Activated B cell treated with CpG ODN at 0.5 μM for 24 hours (primary cell): ENCODE results near the gene GCSAML. TPM values are rescaled to one million over a fixed set of nuclear protein-coding genes. Genes with fewer than 3 reads are reported as not detected.

Experiments used
- ATAC-seq: fragments of 200-7000 bp; cut with Tn5 transposase; one replicate; pipeline ENCODE4 v1.10.0; 2021; ENCODE audit warnings: low read depth, mild to moderate bottlenecking, moderate library complexity
- CTCF ChIA-PET: fragments of 350-600 bp; sonication (Branson Sonifier 250); formaldehyde crosslinking; loops from one replicate; lab custom pipeline; 2021; ENCODE audit warnings: antibody characterized with exemption; lab: Charles Lee
- POLR2A ChIA-PET: fragments of 350-600 bp; sonication (Branson Sonifier 250); formaldehyde crosslinking; loops from one replicate; lab custom pipeline; 2021; ENCODE audit warnings: antibody characterized with exemption; lab: Charles Lee
- DNase-seq: peaks from one replicate; pipeline ENCODE4 v3.0.0; 2022
- H3K27ac Mint-ChIP-seq: one replicate; pipeline ENCODE4 v1.8.0; 2020; ENCODE audit warnings: mixed read lengths
- H3K27me3 Mint-ChIP-seq: one replicate; pipeline ENCODE4 v1.8.0; 2021; ENCODE audit warnings: mixed read lengths
- H3K36me3 Mint-ChIP-seq: one replicate; pipeline ENCODE4 v1.8.0; 2021; ENCODE audit warnings: low read depth, mixed read lengths
- H3K4me1 Mint-ChIP-seq: one replicate; pipeline ENCODE4 v1.8.0; 2021; ENCODE audit warnings: mixed read lengths
- H3K4me3 Mint-ChIP-seq: one replicate; pipeline ENCODE4 v1.8.0; 2020; ENCODE audit warnings: mild to moderate bottlenecking, mixed read lengths
- H3K9me3 Mint-ChIP-seq: one replicate; pipeline ENCODE4 v1.8.0; 2020; ENCODE audit warnings: mixed read lengths
- intact Hi-C: fragments of 100-400 bp; cut with micrococcal nuclease; formaldehyde crosslinking; loops from one replicate; pipeline ENCODE4 v1.15.1; 2024
- total RNA-seq: library from RNA; stranded (reverse); gene quantifications from 2 replicates; pipeline ENCODE4 v1.2.3, GENCODE V29; 2022
- TF ChIP-seq, protein P1 (sequence below): fragments of 200-600 bp; IDR thresholded peaks from one replicate; pipeline ENCODE4 v1.8.0; 2022; ENCODE audit warnings: antibody characterized with exemption, mild to moderate bottlenecking

The GCSAML gene
- total RNA-seq, 1 donor from 2014 or later = not detected

- ATAC-seq = no peak
- no peak overlapping the region for H3K4me3 Mint-ChIP-seq
- H3K9me3 Mint-ChIP-seq = no peaks in the 10 kb centered on the region
Measured at GRCh38 chr1:247562198-247562597, 13.3 kb downstream of the GCSAML start.

GRCh38 chr1:247574236-247574635 lies 25.3 kb downstream of the GCSAML start:
- peaks cover 20% of the 10 kb centered on the region for H3K27me3 Mint-ChIP-seq
- H3K36me3 Mint-ChIP-seq = no peaks in the 10 kb centered on the region
- TF ChIP-seq, protein P1, sequence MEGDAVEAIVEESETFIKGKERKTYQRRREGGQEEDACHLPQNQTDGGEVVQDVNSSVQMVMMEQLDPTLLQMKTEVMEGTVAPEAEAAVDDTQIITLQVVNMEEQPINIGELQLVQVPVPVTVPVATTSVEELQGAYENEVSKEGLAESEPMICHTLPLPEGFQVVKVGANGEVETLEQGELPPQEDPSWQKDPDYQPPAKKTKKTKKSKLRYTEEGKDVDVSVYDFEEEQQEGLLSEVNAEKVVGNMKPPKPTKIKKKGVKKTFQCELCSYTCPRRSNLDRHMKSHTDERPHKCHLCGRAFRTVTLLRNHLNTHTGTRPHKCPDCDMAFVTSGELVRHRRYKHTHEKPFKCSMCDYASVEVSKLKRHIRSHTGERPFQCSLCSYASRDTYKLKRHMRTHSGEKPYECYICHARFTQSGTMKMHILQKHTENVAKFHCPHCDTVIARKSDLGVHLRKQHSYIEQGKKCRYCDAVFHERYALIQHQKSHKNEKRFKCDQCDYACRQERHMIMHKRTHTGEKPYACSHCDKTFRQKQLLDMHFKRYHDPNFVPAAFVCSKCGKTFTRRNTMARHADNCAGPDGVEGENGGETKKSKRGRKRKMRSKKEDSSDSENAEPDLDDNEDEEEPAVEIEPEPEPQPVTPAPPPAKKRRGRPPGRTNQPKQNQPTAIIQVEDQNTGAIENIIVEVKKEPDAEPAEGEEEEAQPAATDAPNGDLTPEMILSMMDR = no peak
- ChIA-PET CTCF (no interaction called here), POLR2A (no interaction called here)
- intact Hi-C loops = no loop called here
- H3K4me3 Mint-ChIP-seq = no peak overlapping the region
- ATAC-seq = no peak
- no peaks in the 10 kb centered on the region for H3K4me1 Mint-ChIP-seq
- DNase-seq = no peak
- peaks cover 8% of the 10 kb centered on the region for H3K9me3 Mint-ChIP-seq
- no peak overlapping the region for H3K27ac Mint-ChIP-seq

More at GRCh38 chr1:247562198-247562597, 13.3 kb downstream of the GCSAML start:
- ChIA-PET POLR2A (no interaction called here), CTCF (no interaction called here)
- intact Hi-C loops = no loop called here
- Mint-ChIP-seq H3K36me3 (no peaks in the 10 kb centered on the region), H3K27me3 (no peaks in the 10 kb centered on the region), H3K4me1 (no peaks in the 10 kb centered on the region), H3K27ac (no peak overlapping the region)
- DNase-seq = no peak
- TF ChIP-seq, protein P1 = no peak

GRCh38 chr1:247574664-247575063 lies 25.7 kb downstream of the GCSAML start:
- intact Hi-C loops = no loop called here
- no peak for ATAC-seq
- POLR2A ChIA-PET = no interaction called here
- Mint-ChIP-seq H3K36me3 (no peaks in the 10 kb centered on the region), H3K27me3 (peaks cover 20% of the 10 kb centered on the region), H3K9me3 (peaks cover 8% of the 10 kb centered on the region), H3K4me3 (no peak overlapping the region), H3K4me1 (no peaks in the 10 kb centered on the region), H3K27ac (no peak overlapping the region)
- no peak for DNase-seq
- CTCF ChIA-PET = interaction anchor here (0.7 kb wide), 1 partner anchor 177 kb away, joined by 3 read pairs; no protein-coding TSS in a partner anchor
- TF ChIP-seq, protein P1 = no peak

DNA sequence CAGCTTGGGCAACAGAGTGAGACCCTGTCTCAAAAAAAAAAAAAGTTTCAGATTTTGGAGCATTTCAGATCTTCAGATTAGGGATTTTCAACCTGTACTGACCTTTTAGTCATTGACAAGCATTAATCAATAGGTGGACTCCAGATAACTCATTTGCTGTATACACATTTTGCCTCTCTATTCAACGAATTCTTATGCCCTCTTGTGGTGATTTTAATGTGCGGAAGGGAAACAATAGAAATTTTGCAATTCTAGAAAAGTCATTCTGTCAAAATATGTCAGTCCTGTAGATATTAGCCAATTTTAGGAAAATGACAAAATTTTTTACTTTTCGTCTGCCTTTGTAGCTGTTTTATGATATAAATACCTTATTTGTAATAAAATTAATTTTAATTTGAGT lies 27.6 kb downstream of the GCSAML start:
- peaks cover 14% of the 10 kb centered on the region for H3K27me3 Mint-ChIP-seq
- intact Hi-C loops = loop anchor here (1.0 kb wide), 2 partner anchors 186 to 203 kb away; no protein-coding TSS in a partner anchor
- POLR2A ChIA-PET = no interaction called here
- TF ChIP-seq, protein P1 = no peak
- no peaks in the 10 kb centered on the region for H3K9me3 Mint-ChIP-seq
- no peaks in the 10 kb centered on the region for H3K36me3 Mint-ChIP-seq
- H3K27ac Mint-ChIP-seq = no peak overlapping the region
- H3K4me3 Mint-ChIP-seq = no peak overlapping the region
- DNase-seq (no peak), ATAC-seq (no peak)
- CTCF ChIA-PET = interaction anchor here (1.4 to 1.6 kb wide), 2 partner anchors 187 to 202 kb away, joined by 3 to 7 read pairs; no protein-coding TSS in a partner anchor
- H3K4me1 Mint-ChIP-seq = no peaks in the 10 kb centered on the region

- ChIA-PET POLR2A (no interaction called here), CTCF (no interaction called here)
- Mint-ChIP-seq H3K36me3 (no peaks in the 10 kb centered on the region), H3K27me3 (peaks cover 8% of the 10 kb centered on the region), H3K4me1 (no peaks in the 10 kb centered on the region), H3K27ac (no peak overlapping the region), H3K4me3 (no peak overlapping the region), H3K9me3 (no peaks in the 10 kb centered on the region)
- intact Hi-C loops = no loop called here
- TF ChIP-seq, protein P1 = no peak
- ATAC-seq (no peak), DNase-seq (no peak)
Measured at GRCh38 chr1:247578946-247579460, 30.1 kb downstream of the GCSAML start.
